Ectodermal cell (in vitro differentiated cells): Measurements from ENCODE around the gene ABCC2.

Experiments
- H3K27ac ChIP-seq: 2 replicates; pipeline ENCODE4 v1.7.0; 2013; ENCODE audit warnings: mild to moderate bottlenecking, low read depth, low read length; ENCODE audit not compliant: insufficient read depth, poor library complexity, severe bottlenecking
- H3K27me3 ChIP-seq: 2 replicates; pipeline ENCODE4 v1.7.0; 2013; ENCODE audit warnings: mild to moderate bottlenecking, low read length; ENCODE audit not compliant: insufficient read depth, control insufficient read depth, poor library complexity, severe bottlenecking
- H3K36me3 ChIP-seq: one replicate; pipeline ENCODE4 v1.7.0; 2013; ENCODE audit warnings: low read length; ENCODE audit not compliant: control insufficient read depth, insufficient read depth
- H3K4me1 ChIP-seq: one replicate; pipeline ENCODE4 v1.7.0; 2013; ENCODE audit warnings: low read length; ENCODE audit not compliant: control insufficient read depth, insufficient read depth
- H3K4me3 ChIP-seq: 2 replicates; pipeline ENCODE4 v1.7.0; 2013; ENCODE audit warnings: low read depth, low read length, control low read depth; ENCODE audit not compliant: insufficient read depth
- H3K9me3 ChIP-seq: 2 replicates; pipeline ENCODE4 v1.7.0; 2013; ENCODE audit warnings: mild to moderate bottlenecking, low read length, moderate library complexity; ENCODE audit not compliant: control insufficient read depth
- WGBS, 2 experiments: methylation state at CpG; one replicate each; pipeline ENCODE4 v1.1.7; 2013; ENCODE audit warnings: missing lambda C conversion rate in 2 of 2; 5-methylcytosine and 5-hydroxymethylcytosine counted together

ABCC2 gene

DNA sequence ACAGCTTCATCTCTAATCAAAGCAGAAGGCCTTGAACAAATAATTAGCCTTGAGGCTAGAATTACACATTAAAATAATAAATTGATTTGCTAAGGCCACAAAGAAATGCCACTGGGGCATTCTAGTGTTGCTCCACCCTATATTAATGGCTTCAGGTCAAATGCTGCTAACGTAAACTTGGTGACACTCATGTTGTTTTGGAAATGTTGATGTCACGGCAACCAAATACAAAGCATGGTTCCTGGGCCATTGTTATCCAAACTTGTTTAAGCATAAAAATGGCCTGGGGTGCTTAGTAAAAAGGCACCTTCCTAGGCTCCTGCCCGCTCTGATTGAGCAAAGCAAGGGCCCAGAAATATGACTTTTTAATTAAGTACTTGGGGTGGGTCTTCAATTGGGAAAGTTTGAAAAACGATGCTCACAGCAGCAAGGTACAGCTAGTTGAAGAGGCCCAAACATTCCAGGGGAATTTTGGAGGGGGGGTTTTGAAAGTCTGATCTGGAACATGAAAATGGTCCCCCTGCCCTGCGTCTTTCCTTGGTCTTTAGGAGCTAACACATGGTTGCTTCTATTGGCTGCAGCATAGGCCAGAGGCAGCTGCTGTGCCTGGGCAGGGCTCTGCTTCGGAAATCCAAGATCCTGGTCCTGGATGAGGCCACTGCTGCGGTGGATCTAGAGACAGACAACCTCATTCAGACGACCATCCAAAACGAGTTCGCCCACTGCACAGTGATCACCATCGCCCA lies 67.8 kb downstream of the ABCC2 start:
- Histone ChIP-seq H3K27me3 (no peaks in the 10 kb centered on the region), H3K4me1 (no peaks in the 10 kb centered on the region), H3K36me3 (no peaks in the 10 kb centered on the region), H3K27ac (no peak overlapping the region), H3K9me3 (no peaks in the 10 kb centered on the region), H3K4me3 (no peak overlapping the region)
- 71 to 73% methylated on average over 11 of the region's 11 CpGs for WGBS, 2 experiments

DNA sequence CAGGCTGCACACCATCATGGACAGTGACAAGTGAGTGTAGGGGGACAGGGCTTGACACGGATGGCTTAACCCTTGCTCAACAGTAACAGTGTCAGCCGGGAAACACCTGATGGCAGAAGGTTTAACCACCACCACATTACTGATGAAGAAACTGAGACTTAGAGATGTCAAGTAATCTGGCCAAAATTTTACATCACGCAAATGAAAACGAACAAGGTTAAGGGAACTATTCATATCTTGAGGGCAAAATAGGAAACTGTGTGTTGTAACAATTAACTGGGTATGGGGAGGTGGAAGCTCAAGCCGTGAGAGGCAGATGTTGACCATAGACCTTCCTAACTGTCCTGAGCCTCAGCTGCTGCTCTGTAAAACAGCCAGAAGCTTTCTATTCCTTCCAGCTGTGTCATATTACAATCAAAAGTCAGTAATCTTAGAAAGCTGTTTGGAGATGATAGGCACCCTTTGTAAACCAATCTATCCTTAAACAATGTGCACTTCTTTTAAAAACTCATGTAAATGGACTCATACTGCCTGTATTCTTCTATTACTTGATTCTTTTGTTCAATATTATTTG lies 68.4 kb downstream of the ABCC2 start:
- H3K4me3 ChIP-seq = no peak overlapping the region
- H3K27me3 ChIP-seq = no peaks in the 10 kb centered on the region
- no peaks in the 10 kb centered on the region for H3K9me3 ChIP-seq
- no peaks in the 10 kb centered on the region for H3K36me3 ChIP-seq
- 87 to 90% methylated on average over 5 of the region's 5 CpGs for WGBS, 2 experiments
- no peak overlapping the region for H3K27ac ChIP-seq
- no peaks in the 10 kb centered on the region for H3K4me1 ChIP-seq

GRCh38 chr10:99851825-99852224 lies 69.4 kb downstream of the ABCC2 start:
- Histone ChIP-seq H3K36me3 (no peaks in the 10 kb centered on the region), H3K27me3 (no peaks in the 10 kb centered on the region), H3K4me3 (no peak overlapping the region), H3K27ac (no peak overlapping the region), H3K9me3 (no peaks in the 10 kb centered on the region), H3K4me1 (no peaks in the 10 kb centered on the region)
- whole genome bisulfite sequencing, 2 experiments = 94 to 96% methylated on average over 3 of the region's 3 CpGs

DNA sequence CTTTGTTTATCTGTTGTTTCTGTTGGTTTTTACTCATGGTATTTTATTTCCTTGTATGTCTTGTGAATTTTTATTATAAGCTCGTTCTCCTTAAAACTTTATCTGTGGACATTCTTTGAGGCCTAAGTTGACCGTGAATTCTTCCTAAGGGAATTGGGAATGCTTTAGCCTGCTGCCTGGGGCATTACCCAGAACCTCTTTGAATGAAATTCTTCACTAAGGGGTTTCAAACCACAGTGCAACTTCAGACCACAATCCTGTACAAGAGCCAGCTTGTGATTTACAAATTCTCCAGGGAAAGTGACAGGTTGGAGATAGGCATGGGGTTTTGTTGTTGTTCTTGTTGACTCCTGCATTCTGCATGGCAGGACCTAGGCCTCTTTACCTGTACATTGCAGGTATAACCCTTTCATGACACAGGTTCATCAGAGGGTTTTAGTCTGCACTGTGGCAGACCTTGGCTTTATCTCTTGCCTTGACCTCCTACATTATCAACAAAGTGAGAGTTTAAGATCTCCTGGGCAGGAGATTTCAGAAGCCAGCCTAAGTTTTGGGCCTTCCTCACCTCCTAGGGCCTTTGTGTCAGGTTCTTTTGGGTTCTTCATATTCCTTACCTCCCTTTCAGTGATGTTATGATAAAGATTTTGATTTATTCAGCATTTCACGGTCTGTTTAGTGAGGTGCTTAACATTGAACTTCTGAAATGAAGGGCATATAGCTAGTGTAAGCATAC lies 70.2 kb downstream of the ABCC2 start:
- no peaks in the 10 kb centered on the region for H3K4me1 ChIP-seq
- 73 to 83% methylated on average over 3 of the region's 3 CpGs for WGBS, 2 experiments
- H3K4me3 ChIP-seq = no peak overlapping the region
- no peaks in the 10 kb centered on the region for H3K9me3 ChIP-seq
- H3K27ac ChIP-seq = no peak overlapping the region
- H3K36me3 ChIP-seq = no peaks in the 10 kb centered on the region
- H3K27me3 ChIP-seq = no peaks in the 10 kb centered on the region

DNA sequence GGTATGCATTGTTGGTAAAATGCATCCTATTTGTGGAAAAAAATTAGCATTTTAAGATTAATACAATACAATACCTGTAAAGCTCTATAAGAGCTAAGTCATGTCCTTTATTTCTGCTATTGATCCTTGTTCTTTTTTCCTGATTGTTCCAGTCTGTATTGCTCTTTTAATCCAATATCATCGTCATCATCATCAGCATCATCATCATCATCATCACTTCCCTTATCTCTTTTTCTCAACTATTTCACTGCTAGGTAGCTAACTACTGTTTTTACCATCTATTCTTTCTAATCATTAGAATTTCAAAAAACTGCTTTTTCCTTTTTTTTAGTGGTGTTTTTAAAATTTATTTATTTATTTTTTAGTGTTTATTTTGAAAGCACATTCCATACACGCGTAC lies 71.2 kb downstream of the ABCC2 start:
- Histone ChIP-seq H3K4me1 (no peaks in the 10 kb centered on the region), H3K27ac (no peak overlapping the region), H3K9me3 (no peaks in the 10 kb centered on the region), H3K4me3 (no peak overlapping the region), H3K36me3 (no peaks in the 10 kb centered on the region), H3K27me3 (no peaks in the 10 kb centered on the region)
- WGBS, 2 experiments = 92 to 93% methylated on average over 3 of the region's 3 CpGs

DNA sequence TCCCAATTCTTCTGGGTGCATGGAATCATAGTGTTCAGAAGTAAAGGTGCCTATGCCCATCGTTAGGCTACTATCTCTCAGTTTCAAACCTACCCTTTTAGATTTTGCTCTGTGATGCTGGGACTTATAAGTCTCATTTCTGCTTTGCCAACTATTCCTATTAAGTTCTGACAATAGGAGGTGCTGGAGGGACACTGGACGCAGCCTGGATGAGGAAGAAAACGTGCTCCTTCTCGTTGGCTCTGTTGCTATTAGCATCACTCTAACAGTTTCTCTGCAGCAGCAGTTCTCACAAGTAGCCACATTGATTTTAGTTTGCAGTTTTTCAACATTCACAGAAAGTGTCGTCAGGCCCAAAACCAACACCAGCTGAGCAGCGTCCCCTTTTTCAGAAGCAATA lies 72.4 kb downstream of the ABCC2 start:
- Histone ChIP-seq H3K9me3 (no peaks in the 10 kb centered on the region), H3K27me3 (no peaks in the 10 kb centered on the region), H3K4me3 (no peak overlapping the region), H3K36me3 (no peaks in the 10 kb centered on the region), H3K4me1 (no peaks in the 10 kb centered on the region), H3K27ac (no peak overlapping the region)
- 69 to 74% methylated on average over 6 of the region's 6 CpGs for WGBS, 2 experiments

DNA sequence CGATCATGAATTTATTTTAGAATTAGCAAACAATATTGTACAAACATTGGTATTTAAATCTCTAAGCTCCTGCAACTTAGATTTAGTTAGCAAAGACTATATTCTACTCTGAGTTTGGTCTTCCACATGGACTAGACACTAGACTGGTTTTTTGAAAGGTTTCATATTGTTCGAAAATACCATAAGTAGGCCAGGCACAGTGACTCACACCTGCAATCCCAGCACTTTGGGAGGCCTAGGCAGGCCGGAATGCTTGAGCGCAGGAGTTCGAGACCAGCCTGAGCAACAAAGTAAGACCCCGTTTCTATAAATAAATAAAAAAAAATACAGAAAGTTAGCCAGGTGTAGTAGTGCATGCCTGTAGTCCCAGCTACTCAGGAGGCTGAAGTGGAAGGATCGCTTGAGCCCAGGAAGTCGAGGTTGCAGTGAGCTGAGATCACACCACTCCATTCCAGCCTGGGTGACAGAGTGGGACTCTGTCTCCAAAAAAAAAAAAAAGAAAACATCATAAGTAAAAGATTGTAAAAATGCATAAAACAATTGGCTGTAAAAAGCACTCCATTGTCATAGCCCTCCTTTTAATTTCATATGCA lies 73.1 kb downstream of the ABCC2 start:
- Histone ChIP-seq H3K27ac (no peak overlapping the region), H3K36me3 (no peaks in the 10 kb centered on the region), H3K9me3 (no peaks in the 10 kb centered on the region), H3K4me1 (no peaks in the 10 kb centered on the region), H3K27me3 (no peaks in the 10 kb centered on the region), H3K4me3 (no peak overlapping the region)
- 88 to 98% methylated on average over 6 to 8 of the region's 8 CpGs for WGBS, 2 experiments

- Histone ChIP-seq H3K27ac (no peak overlapping the region), H3K36me3 (no peaks in the 10 kb centered on the region), H3K4me3 (no peak overlapping the region), H3K4me1 (no peaks in the 10 kb centered on the region), H3K27me3 (no peaks in the 10 kb centered on the region), H3K9me3 (no peaks in the 10 kb centered on the region)
- 92 to 96% methylated on average over 8 of the region's 8 CpGs for WGBS, 2 experiments
Observed at GRCh38 chr10:99858849-99859248, 76.4 kb downstream of the ABCC2 start.

GRCh38 chr10:99859585-99859984 lies 77.1 kb downstream of the ABCC2 start:
- H3K27ac ChIP-seq = no peak overlapping the region
- no peaks in the 10 kb centered on the region for H3K36me3 ChIP-seq
- WGBS, 2 experiments = 22 to 25% methylated on average over 5 of the region's 5 CpGs
- H3K4me3 ChIP-seq = no peak overlapping the region
- H3K9me3 ChIP-seq = no peaks in the 10 kb centered on the region
- no peaks in the 10 kb centered on the region for H3K27me3 ChIP-seq
- no peaks in the 10 kb centered on the region for H3K4me1 ChIP-seq

- 93 to 96% methylated on average over 7 to 8 of the region's 8 CpGs for WGBS, 2 experiments
- H3K27me3 ChIP-seq = no peaks in the 10 kb centered on the region
- no peak overlapping the region for H3K4me3 ChIP-seq
- no peak overlapping the region for H3K27ac ChIP-seq
- H3K36me3 ChIP-seq = no peaks in the 10 kb centered on the region
- H3K9me3 ChIP-seq = no peaks in the 10 kb centered on the region
- H3K4me1 ChIP-seq = no peaks in the 10 kb centered on the region
Observed at GRCh38 chr10:99860466-99860865, 78.0 kb downstream of the ABCC2 start.
